NCI-H82 (cell line): ENCODE data around the gene SAV1.
A peak's percentile ranks its signal among the peaks of the same experiment; 100 is the strongest.

Experiments
- DNase-seq: peaks from one replicate; lab custom pipeline; 2025; lab: John Stamatoyannopoulos, UW

SAV1 gene

GRCh38 chr14:50607181-50607580 is 60.9 kb downstream of the SAV1 start:
- no peak for DNase-seq

- no peak for DNase-seq
These were observed 61.6 kb downstream of the SAV1 start for GRCh38 chr14:50606468-50606867.

- no peak for DNase-seq
These were observed 62.3 kb downstream of the SAV1 start for GRCh38 chr14:50605766-50606165.

GRCh38 chr14:50603565-50603964 is 64.5 kb downstream of the SAV1 start:
- no peak for DNase-seq

- no peak for DNase-seq
These were observed 66.1 kb downstream of the SAV1 start for GRCh38 chr14:50602035-50602434.

- no peak for DNase-seq
These were observed 66.7 kb downstream of the SAV1 start for GRCh38 chr14:50601394-50601793.

- no peak for DNase-seq
These were observed 67.3 kb downstream of the SAV1 start for GRCh38 chr14:50600849-50601248.

GRCh38 chr14:50599700-50600444 is 68.2 kb downstream of the SAV1 start:
- peak; percentile 33 for DNase-seq

GRCh38 chr14:50598765-50599164 is 69.3 kb downstream of the SAV1 start:
- DNase-seq = no peak

GRCh38 chr14:50594577-50595316 is 73.4 kb downstream of the SAV1 start:
- DNase-seq = peak; percentile 42

- DNase-seq = no peak
These were observed 77.6 kb downstream of the SAV1 start for GRCh38 chr14:50590464-50590863.
